Kidney epithelial cell (primary cell): ENCODE measurements around the gene ATG101. TPM values are rescaled to one million over a fixed set of nuclear protein-coding genes. Genes with fewer than 3 reads are reported as not detected.

Experiments used
- DNase-seq: peaks from one replicate; pipeline ENCODE4 v3.0.0-alpha.2; 2010; ENCODE audit warnings: low read depth
- H3K27me3 ChIP-seq: 2 replicates; pipeline ENCODE4 v1.6.0; 2011; ENCODE audit warnings: low read length; ENCODE audit not compliant: control insufficient read depth, insufficient read depth
- H3K36me3 ChIP-seq: 2 replicates; pipeline ENCODE4 v1.5.1; 2011; ENCODE audit warnings: low read length; ENCODE audit not compliant: control insufficient read depth, insufficient read depth
- H3K4me3 ChIP-seq: 2 replicates; pipeline ENCODE4 v1.5.1; 2011; ENCODE audit warnings: low read depth, mild to moderate bottlenecking, control low read depth, low read length
- total RNA-seq: library from RNA; depleted of rRNA; stranded (reverse); fragments of >200 nt; gene quantifications from 2 replicates; pipeline ENCODE4 v1.2.3, GENCODE V29; 2015
- TF ChIP-seq, protein P1 (sequence below): IDR thresholded peaks from 2 replicates; pipeline ENCODE4 v1.5.1; 2011; ENCODE audit warnings: mild to moderate bottlenecking, moderate library complexity, low read length, control low read depth, inconsistent platforms; ENCODE audit not compliant: insufficient read depth, poor library complexity, severe bottlenecking

ATG101 gene, protein sequence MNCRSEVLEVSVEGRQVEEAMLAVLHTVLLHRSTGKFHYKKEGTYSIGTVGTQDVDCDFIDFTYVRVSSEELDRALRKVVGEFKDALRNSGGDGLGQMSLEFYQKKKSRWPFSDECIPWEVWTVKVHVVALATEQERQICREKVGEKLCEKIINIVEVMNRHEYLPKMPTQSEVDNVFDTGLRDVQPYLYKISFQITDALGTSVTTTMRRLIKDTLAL
- 77.8 and 83.1 TPM in 2 replicates for total RNA-seq

DNA sequence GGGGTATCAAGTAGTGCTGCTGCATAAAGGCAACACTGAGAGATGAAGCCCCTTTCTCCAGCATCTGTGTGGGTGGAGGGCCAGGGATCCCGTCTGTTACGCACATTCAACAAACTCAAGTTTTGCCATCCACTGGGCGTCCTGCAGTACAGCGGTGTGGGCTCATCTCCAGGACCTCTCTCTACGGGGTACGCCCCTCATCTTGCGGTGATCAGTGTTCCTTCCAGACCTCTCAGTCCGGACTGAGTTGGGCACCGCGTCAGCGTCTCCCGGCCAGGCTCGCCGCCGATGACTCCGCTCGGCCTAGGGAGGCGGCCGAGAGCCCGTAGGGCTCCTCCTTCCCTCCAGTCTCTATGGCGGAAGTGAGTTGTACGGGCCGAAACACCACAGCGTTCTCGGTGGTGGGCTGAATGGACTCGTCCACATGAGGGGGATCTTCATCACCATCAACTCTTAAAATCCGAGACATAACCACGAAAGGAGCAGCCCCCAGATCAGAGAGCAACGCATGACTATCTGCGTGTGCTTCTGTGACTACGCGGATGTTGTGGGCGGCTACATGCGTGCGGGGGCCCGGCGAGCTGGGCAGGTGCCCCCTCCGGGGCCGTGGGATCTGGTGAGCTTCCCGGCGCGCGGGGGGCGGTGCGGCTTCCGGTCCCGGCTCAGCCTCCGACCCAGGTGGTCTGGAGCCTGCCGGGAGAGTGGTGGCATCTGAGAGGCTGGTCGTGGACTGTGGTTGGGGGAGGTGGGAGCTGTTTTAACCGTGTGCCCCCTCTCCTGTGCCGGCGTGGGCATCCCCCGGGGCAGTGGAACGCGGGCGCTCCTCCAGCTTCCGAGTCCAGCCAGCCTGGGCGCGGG is at the start of gene ATG101:
Gene ATG101, plus strand, starts transcription at position 652 of the 858 bp plus-strand sequence. CDS start 3,673 bp downstream, outside the sequence.
- peak within 1 kb of the TSS; percentile 99 for H3K4me3 ChIP-seq

DNA sequence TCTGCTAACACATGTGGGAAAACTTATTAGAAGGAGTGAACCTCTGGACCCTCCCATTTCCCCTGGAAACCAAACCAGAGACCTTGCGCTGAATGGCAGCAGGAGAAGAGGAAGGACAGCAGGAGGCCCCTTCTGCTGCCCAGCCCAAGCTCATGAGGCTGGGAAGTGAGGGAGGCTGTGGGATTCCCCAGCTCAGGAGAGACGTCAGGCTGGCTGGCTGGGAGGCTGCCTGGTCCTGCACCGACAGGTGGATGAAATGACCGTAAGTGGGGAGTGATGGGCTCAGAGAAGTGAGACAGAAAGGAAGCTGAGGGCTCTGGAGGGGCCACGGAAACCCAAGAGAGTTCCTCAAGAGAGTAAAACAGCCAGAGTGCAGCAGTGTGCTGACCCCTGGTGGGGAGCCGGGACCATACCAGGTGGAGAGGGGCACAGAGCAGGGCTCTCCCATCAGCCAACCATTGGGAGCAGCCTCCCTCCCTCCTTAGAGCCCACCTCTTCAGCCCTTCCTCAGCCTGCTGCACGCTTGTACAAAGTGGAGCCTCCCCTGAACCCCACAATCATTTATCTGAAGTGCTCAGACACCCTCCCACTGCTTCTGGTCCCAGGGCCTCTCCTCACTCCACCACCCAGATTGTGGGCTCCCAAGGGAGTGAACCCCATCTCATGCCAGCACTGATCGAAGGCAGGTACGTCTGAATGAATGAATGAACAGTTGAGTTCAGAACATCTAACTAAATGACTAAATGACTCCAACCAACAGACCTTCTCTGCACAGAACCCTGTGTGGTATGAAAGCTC is 49.0 kb upstream of the ATG101 start:
- no peaks in the 10 kb centered on the region for H3K36me3 ChIP-seq
- TF ChIP-seq, protein P1, sequence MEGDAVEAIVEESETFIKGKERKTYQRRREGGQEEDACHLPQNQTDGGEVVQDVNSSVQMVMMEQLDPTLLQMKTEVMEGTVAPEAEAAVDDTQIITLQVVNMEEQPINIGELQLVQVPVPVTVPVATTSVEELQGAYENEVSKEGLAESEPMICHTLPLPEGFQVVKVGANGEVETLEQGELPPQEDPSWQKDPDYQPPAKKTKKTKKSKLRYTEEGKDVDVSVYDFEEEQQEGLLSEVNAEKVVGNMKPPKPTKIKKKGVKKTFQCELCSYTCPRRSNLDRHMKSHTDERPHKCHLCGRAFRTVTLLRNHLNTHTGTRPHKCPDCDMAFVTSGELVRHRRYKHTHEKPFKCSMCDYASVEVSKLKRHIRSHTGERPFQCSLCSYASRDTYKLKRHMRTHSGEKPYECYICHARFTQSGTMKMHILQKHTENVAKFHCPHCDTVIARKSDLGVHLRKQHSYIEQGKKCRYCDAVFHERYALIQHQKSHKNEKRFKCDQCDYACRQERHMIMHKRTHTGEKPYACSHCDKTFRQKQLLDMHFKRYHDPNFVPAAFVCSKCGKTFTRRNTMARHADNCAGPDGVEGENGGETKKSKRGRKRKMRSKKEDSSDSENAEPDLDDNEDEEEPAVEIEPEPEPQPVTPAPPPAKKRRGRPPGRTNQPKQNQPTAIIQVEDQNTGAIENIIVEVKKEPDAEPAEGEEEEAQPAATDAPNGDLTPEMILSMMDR: peak; percentile 89
- H3K27me3 ChIP-seq: no peaks in the 10 kb centered on the region
- DNase-seq: no peak
- no peak overlapping the region for H3K4me3 ChIP-seq

More for the DNA sequence above, at the start of gene ATG101:
- H3K36me3 ChIP-seq: no peaks in the 10 kb centered on the region
- no peaks in the 10 kb centered on the region for H3K27me3 ChIP-seq
- DNase-seq: peak; percentile 53
- TF ChIP-seq, protein P1: peak; percentile 86

DNA sequence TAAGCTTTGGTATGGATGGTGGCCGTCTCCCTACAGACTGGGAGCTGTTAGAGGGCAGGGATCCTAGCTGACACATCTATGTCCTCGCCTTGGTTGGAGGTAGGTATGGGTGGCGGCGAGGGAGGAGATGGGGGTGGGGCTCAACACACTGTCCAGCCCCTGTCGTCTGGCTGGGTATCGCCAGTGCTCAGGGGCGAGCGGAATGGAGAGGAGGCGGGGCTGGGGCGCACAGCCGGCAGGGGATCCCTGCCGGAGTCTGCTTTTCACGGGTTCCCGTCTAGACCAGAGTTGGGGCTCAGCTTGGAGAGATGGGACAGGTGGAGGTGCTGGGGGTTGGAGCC is 47.0 kb upstream of the ATG101 start:
- no peaks in the 10 kb centered on the region for H3K36me3 ChIP-seq
- TF ChIP-seq, protein P1: no peak

DNA sequence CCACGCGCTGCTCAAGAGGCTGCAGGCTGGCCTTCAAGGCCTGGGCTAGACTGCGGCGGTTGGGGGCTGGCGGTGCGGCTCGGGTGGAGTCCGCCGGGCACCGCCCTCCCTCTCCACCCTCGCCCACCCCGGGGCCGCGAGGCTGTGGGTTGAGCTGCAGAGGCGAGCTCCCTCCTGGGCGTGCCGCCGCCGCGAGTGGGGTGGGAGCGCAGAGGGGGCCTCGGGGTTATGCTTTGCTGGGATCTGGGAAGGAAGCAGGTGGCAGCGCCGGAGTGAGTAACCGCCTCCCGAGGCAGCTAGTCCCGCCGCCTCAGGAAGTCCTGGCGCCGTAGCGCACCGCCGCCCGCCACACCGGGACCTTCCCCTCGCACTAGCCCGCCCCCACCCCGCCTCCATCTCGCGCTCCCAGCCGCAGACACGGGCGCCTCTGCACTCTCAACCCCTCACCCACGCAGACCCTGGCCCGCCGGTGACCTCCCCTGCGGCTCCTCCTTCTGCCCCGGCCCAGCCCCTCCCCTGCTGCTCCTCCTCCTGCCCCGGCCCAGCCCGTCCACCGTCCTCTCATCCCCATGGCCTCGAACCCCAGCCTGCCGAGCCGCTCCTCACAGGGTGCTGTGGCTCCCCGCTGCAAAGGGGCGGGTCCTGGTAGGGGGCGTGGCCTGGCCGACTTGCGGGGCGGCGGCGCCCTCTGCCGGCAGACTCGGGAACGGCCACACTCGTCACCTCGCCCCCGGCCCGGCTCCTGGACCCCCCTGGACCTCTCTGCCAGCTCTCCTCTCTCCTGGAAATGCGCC is 46.4 kb upstream of the ATG101 start:
- no peak for DNase-seq
- no peaks in the 10 kb centered on the region for H3K36me3 ChIP-seq
- TF ChIP-seq, protein P1: peak; percentile 77
- no peaks in the 10 kb centered on the region for H3K27me3 ChIP-seq
- H3K4me3 ChIP-seq: peak overlapping the region; percentile 50

More for the DNA sequence above, 47.0 kb upstream of the ATG101 start:
- Histone ChIP-seq H3K27me3 (no peaks in the 10 kb centered on the region), H3K4me3 (peak overlapping the region; percentile 50)
- no peak for DNase-seq

DNA sequence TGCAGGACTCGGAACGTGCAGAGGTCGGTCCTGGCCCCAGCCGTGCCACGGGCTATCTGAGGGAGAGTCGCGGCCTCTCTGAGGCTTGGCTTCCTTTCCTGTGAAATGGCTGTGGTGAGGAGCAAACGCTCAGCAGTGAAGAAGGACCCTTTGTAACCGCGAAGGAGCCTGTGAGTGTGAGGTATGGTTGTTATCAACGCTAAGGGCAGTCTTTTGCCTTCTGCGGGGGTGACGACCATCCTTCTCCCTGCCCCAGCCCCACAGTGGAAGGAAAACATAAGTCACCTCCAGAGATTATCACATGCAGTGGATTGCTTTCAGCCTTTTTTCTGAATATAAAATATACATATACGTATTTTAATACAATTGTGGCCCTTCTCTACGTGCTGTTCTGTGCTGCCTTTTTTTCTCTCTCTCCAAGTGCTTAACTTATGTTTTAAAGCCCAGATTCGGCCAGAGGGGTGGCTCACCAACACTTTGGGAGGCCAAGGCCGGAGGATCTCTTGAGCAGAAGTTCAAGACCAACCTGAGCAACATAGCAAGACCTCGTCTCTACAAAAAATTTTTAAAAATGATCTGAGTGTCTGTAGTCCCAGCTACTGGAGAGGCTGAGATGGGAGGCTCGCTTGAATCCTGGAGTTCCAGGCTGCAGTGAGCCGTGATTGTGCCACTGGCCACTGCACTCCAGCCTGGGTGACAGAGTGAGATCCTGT is 45.6 kb upstream of the ATG101 start:
- Histone ChIP-seq H3K27me3 (no peaks in the 10 kb centered on the region), H3K4me3 (peak overlapping the region; percentile 50), H3K36me3 (no peaks in the 10 kb centered on the region)
- no peak for DNase-seq
- TF ChIP-seq, protein P1: no peak
